Stimulated activated CD4-positive, alpha-beta T cell treated with anti-CD3 and anti-CD28 coated beads, Interleukin-2, amount 100 ng/mL, for 48 hours (primary cell): Measurements from ENCODE around the gene RPL5.
A peak's percentile ranks its signal among the peaks of the same experiment; 100 is the strongest.
"Not testable (repeated sequence)": the region's sequence is repeated elsewhere in the genome, so short reads cannot be mapped to it uniquely, and the experiment has no call there.

Experiments
- DNase-seq, 2 donors: peaks; one replicate each; pipeline ENCODE4 v3.0.0-alpha.2; 2020

The RPL5 gene

GRCh38 chr1:92831762-92832536 is at the start of gene RPL5:
RPL5 (plus strand) TSS chr1:92832040; CDS start chr1:92832115, 75 bp downstream.
- peak; percentile 96 to 97 for DNase-seq

GRCh38 chr1:92783550-92783949 is 48.3 kb upstream of the RPL5 start:
- DNase-seq: not testable (repeated sequence)

GRCh38 chr1:92784021-92784638 is 47.7 kb upstream of the RPL5 start:
- DNase-seq: peak; percentile 8 to 11

- DNase-seq: peak; percentile 45 to 49
These were observed 47.0 kb upstream of the RPL5 start, which contains the start of gene EVI5 for GRCh38 chr1:92784639-92785500. EVI5 (minus strand) TSS chr1:92785108; CDS start chr1:92736546, 48,562 bp downstream.

- DNase-seq: no peak
These were observed 45.5 kb upstream of the RPL5 start for GRCh38 chr1:92786111-92786901.

- no peak for DNase-seq
These were observed 41.8 kb upstream of the RPL5 start for GRCh38 chr1:92790081-92790480.

- no peak for DNase-seq
These were observed 41.0 kb upstream of the RPL5 start for GRCh38 chr1:92790867-92791266.

DNA sequence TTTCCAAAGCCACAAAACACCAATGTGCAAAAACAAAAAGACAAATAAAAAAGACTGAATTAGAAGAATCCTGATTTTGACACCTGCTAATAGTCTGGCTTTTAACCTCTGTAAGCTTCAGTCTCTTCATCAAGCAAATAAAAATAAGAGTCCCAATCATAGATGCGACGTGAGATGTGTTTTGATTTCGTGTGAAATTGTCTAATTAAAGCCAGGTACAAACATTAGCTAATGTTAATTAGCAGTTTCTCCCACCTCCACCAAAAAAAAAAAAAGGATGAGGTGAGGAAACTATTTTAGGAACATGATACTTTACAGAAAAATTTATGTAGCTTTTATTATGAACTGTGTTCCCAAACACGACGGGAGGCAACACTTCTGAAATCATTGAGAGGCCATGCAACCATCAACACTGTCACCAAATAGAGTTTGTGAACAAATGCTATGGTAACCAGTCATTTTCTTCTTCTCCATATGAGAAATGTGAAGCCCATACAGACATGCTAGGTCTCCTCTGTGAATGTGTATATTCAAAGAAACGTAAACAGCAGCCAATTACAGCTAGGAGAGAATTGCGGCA is 40.3 kb upstream of the RPL5 start:
- no peak for DNase-seq

DNA sequence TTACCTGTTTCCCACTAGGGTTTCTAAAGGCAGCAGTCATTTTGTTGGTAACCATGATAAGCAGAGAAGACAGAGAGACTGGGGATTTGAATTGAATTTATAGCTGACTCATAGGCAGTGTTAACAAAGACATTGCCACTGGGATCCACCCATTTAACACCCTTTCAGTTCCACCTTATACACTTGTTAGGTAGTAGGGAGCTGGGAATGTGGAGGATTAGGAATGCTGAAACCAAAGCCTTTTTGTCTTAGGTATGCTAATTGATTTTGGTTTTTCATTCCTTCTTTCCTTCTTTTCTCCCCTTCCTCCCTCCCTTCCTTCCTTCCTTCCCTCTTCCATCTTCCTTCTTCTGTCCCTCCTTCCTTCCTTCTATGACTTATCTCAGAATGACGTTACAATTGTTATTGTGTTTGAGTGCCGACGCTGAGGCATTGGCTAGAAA is 39.5 kb upstream of the RPL5 start:
- DNase-seq: no peak

GRCh38 chr1:92795166-92795565 is 36.7 kb upstream of the RPL5 start:
- DNase-seq: no peak

GRCh38 chr1:92797297-92797696 is 34.5 kb upstream of the RPL5 start:
- no peak for DNase-seq

- no peak for DNase-seq
These were observed 33.9 kb upstream of the RPL5 start for GRCh38 chr1:92797961-92798360.

GRCh38 chr1:92803140-92803887 is 28.5 kb upstream of the RPL5 start:
- DNase-seq: no peak

GRCh38 chr1:92804721-92805201 is 27.1 kb upstream of the RPL5 start:
- DNase-seq: no peak

DNA sequence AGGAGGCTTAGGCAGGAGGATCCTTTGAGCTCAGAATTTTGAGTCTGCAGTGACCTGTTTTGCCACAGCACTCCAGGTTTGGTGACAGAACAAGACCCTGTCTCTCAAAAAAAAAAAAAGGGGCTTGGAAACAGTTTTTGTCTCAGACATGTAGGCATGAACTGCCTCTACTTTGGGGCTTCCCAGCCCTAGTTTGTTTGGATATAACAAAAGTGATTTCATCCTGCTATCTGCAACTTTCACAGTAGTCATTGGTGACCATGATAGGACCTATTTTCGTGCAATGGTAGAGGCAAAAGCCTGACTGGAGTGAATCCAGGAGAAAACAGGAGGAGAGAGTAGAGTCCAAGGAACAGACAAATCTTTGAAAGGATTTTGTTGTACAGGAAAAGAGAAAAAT is 26.6 kb upstream of the RPL5 start:
- no peak for DNase-seq

GRCh38 chr1:92808381-92808780 is 23.5 kb upstream of the RPL5 start:
- DNase-seq: no peak

DNA sequence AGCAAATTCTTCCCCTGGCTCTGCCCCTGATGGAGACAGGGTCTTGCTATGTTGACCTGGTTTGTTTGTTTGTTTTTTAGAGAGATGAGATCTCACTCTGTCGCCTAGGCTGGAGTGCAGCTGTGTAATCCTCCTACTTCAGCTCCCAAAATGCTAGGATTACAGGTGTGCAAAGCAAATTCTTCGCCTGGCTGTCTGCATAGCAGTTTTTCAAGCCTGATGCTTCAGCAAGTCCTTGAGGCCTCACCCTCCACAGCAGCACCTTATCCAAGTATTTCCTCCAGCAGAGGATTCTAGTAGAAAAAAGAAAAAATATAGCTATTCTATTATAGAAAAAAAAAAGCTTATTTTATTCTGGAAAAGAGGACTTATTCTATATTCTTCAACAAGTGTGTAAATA is 15.1 kb upstream of the RPL5 start:
- DNase-seq: no peak

GRCh38 chr1:92817137-92817697 is 14.6 kb upstream of the RPL5 start:
- DNase-seq: no peak

GRCh38 chr1:92817986-92818764 is 13.7 kb upstream of the RPL5 start:
- no peak for DNase-seq

DNA sequence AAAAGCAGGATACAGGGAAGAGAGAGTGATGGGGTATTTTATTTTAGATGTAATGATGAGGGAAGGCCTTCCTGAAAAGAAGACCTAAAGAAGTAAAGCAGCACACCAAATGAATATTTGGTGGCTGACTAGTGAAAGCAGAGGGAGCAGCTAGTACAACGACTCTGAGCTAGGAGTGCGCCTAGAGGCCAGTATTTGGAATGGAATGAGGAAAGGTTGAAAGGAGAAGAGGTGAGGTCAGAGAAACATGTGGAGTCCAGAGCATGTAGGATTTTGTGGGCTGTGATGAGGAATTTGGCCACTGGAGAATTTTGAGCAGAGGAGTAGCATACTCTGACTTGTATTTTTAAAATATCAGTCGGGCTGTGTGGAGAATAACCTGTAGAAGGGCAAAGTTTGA is 11.8 kb upstream of the RPL5 start:
- no peak for DNase-seq
